Activated CD8-positive, alpha-beta memory T cell treated with anti-CD3 and anti-CD28 coated beads, Interleukin-2, amount 50 U/mL, for 1 hour (primary cell): ENCODE measurements around the gene STX12.
A peak's percentile ranks its signal among the peaks of the same experiment; 100 is the strongest.

ENCODE experiments used
- DNase-seq: peaks from one replicate; pipeline ENCODE4 v3.0.0-alpha.2; 2020; ENCODE audit errors: extremely low read depth

STX12 gene

DNA sequence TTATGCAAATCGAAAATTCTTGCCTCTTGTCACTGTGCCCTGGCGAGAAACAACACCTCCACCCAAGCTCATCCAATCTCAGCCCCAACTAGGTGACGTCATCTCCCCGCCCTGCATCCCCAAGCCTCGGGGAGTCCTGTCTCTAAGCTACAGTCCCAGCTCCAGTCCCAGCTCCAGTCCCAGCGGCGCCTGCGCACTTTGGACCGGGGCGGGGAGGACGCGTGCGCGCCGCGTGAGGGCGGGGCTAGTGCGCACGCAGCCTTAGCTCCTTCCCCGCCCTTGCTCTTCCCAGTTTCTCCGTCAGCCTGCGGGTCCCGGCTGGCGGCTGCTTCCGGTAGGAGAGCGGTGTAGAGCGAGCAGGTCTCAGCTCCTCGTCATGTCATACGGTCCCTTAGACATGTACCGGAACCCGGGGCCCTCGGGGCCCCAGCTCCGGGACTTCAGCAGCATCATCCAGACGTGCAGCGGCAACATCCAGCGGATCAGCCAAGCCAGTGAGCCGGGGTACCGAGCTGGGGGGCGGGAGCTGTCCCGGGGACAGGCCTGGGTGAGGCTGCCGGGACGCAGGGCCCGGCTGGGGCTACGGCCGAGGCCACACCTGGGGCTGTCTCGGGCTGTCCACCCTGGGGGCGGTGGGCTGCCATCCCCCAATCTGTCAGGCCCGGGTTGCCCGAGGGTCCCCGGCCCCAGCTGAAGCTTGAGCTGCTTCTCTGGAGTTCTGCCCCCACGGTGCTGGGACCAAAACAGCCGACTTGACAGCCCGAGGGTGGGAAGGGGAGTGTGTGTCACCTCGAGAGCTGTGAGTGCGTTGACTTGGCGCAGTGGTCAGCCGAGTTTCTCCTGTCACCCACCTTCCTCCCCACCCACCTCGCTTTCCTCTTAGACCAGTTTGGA lies at the start of gene STX12:
Gene STX12 (plus strand): TSS at position 288 of the 894 bp plus-strand sequence. CDS start 89 bp downstream, at position 377.
- peak; percentile 98 for DNase-seq

DNA sequence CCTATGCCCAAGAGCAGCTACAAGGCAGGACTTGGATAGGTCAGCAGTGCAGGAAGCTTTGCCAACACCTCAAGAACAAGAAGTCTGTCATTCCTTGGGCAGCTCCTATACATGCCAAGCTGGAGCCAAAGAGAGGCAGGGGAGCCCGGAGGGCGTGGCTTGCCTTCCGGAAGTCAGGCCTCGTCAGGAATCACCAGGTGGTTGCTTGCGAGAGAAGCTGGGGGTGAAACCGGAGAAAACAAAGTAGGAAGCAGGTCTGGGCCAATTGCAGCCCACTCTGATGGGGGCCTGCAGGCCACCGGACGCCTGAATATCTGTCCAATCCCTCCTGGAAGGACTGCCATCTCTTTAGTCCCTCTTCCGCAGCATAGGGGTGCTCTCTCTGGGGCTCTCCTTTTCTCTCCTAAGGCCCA lies 48.1 kb upstream of the STX12 start:
- DNase-seq, result no peak

DNA sequence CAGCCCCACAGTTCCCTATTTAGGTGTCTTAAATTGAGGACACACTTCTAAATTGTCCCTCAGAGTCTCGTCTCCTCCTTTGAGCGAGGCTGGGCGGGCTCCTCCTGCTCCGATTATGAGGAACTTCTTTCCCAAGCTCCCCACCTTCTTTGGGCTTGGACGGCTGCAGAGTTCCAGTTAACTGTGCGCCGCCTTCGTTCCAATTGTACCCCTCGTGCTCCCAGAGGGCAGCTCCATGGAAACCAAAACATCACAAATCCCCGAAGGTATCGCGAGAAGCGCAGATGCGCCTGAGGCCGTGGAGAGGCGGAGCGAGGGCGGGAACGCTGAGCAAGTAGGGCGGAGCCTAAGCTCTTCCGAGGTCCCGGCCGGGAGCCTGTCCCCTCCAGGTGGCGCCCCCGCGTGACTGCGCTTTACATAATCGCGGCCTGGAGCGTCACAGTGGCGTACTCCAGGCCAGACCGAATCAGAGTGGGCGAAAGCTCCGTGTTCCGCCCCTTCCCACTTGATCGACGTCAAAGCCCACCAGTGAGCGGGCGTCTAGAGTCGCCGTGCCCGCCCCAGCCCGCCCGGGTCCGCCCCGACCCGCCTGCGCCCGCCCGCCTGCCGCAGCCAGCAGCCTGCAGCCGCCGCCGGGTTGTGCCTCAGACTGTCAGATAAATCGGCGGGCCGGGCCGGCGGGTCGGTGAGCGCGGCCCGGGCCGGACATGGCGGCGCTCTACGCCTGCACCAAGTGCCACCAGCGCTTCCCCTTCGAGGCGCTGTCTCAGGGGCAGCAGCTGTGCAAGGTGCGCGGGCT lies 47.4 kb upstream of the STX12 start, which contains the start of gene FAM76A:
Gene FAM76A (plus strand): TSS at position 588 of the 799 bp plus-strand sequence. CDS start 120 bp downstream, at position 708.
- peak; percentile 97 for DNase-seq

GRCh38 chr1:27726173-27727044 lies 46.6 kb upstream of the STX12 start:
- no peak for DNase-seq

- DNase-seq, result no peak
Measured at GRCh38 chr1:27727126-27727525, 45.9 kb upstream of the STX12 start.

DNA sequence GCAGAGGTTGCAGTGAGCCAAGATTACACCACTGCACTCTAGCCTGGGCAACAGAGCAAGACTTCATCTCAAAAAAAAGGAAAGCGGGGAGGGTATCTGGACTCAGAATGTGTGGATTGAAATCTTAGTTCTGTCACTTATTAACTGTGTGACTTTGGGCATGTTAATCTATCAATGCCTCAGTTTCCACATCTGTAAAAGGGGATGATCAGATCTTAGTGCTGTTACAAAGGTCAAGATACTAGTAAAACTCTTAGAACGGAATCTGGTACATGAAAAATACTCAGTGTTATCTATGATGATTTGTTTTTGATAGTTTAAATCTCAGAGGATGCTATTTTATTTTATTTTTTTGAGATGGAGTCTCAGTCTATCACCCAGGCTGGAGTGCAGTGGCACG lies 36.8 kb upstream of the STX12 start:
- no peak for DNase-seq

- DNase-seq, result no peak
Measured at GRCh38 chr1:27741121-27741520, 31.9 kb upstream of the STX12 start.

GRCh38 chr1:27744556-27744955 lies 28.5 kb upstream of the STX12 start:
- no peak for DNase-seq

DNA sequence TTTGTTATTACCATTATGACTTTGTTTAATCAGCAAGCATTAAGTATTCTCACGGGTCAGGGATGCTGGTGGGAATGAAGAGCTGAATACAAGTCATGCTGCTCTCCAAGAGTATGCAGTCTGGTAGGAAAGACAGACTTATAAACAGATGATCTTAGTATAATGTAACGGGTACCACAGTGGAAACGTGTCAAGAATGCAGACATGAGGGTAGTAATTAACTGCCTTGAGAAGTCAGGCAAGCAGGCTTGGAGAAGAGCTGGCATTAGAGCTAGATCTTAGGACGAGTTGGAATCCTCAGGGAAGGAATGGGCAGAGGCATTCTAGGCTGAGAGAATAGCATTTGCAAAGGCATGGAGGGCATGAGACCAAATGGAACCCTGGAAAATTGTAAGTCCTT lies 27.6 kb upstream of the STX12 start:
- no peak for DNase-seq

GRCh38 chr1:27752360-27752759 lies 20.7 kb upstream of the STX12 start:
- DNase-seq, result no peak

- DNase-seq, result no peak
Measured at GRCh38 chr1:27755286-27755685, 17.7 kb upstream of the STX12 start.

GRCh38 chr1:27755865-27756264 lies 17.2 kb upstream of the STX12 start:
- no peak for DNase-seq

- DNase-seq, result no peak
Measured at GRCh38 chr1:27759236-27759635, 13.8 kb upstream of the STX12 start.

DNA sequence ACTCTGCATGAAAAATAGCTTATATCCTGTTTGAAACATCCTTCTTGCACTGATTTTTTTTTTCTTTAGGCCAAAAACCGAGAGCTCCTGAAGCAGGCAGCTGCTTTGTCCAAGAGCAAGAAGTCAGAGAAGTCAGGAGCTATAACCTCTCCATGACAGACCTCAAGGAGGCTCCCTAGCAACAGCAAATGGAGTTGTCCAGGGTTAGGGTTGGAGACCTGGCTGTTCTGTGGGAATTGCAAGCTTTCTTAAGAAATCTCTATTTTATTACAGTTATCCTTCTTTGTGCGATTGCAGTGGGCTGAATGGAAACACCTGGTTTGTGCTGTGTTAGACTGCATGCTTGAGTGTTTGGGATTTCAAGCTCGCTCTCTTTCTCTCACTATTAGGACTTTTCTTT lies 12.6 kb upstream of the STX12 start:
- no peak for DNase-seq

- DNase-seq, result no peak
Measured at GRCh38 chr1:27762033-27762432, 11.0 kb upstream of the STX12 start.

- DNase-seq, result no peak
Measured at GRCh38 chr1:27763358-27763757, 9.7 kb upstream of the STX12 start.

- DNase-seq, result no peak
Measured at GRCh38 chr1:27770293-27770830, 2.7 kb upstream of the STX12 start.

DNA sequence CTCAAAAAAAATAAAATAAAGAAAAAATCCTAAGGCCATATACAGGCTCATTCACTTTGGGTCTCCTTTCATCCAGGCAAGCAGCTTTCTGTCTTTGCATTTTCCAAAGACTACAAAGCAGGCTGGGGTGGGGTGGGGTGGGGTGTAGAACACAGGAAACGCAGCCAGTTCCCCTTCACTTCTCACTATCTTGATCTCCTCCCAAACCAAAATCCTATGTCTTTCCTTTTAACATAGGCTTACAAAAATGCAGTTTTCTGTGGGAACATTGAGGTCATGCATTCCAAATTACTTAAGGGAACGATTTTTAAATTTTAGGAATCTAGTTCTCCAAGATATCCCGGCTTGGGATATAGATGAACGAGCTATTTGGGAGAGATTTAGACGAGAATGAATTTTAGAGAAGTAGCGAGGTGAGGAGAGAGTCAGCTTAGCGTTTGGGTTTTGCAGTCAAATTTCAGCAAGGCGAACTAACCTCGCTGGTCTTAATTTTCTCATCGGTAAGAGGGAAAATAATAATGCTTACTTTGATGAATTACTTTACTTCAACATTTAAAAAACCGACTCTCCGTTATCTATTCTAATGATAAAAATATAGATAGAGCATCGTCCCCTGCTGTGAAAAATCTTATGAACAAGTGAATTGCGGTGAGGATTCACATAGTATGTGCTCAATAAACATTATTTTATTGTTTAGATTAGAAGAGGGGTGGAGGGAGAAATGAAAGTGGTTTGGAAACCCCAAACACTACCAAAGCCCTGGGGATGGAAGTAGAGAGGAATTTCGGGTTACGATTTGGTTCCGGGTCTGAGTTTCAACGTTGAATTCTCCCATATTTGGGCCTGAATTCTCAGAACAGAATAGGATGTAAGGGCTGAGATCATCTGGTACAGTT lies 735 bp upstream of the STX12 start:
- DNase-seq, result no peak

GRCh38 chr1:27773826-27774445 lies 917 bp downstream of the STX12 start:
- DNase-seq, result no peak

DNA sequence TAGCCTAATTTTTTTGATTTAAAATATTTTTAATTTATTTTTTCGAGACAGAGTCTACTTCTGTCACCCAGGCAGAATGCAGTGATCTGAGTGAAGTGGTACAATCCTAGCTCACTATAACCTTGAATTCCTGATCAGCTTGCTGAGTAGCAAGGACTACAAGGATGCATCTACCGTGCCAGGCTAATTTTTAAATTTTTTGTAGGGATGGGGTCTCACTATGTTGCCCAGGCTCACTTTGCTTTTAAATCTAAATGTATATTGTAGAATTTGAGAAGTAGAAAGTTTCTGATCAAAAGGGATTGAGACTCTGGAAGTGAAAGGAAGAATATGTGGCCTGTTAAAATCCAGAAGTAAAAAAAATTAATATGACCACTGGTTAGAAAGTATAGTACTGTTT lies 1.6 kb downstream of the STX12 start:
- DNase-seq, result no peak
